ENCODE results near the gene RIMS1. TPM values are rescaled to one million over a fixed set of nuclear protein-coding genes. Genes with fewer than 3 reads are reported as not detected.

The RIMS1 gene
- total RNA-seq, 1 experiment from 2014 or later, result 1.1 TPM

GRCh38 chr6:72216222-72217068, 330.1 kb downstream of the RIMS1 start:
- H3K36me3 Mint-ChIP-seq, result no peaks in the 10 kb centered on the region
- DNase-seq (ENCODE audit: low spot score) (no peak), ATAC-seq (no peak)
- CTCF ChIA-PET, result no interaction called here
- POLR2A ChIA-PET, result no interaction called here
- no peaks in the 10 kb centered on the region for H3K9me3 Mint-ChIP-seq
- H3K27me3 Mint-ChIP-seq (ENCODE audit: low read depth), result no peaks in the 10 kb centered on the region
- H3K4me1 Mint-ChIP-seq, result peaks cover 13% of the 10 kb centered on the region
- no peak overlapping the region for H3K27ac Mint-ChIP-seq
- TF ChIP-seq PRRX2 (CRISPR knock-in tag; IDR thresholded peaks at IDR 0.05), result no peak
- TF ChIP-seq GRHL2 (CRISPR knock-in tag; IDR thresholded peaks at IDR 0.05; ENCODE audit: insufficient replicate concordance, severe bottlenecking), result no peak
- no peak for TF ChIP-seq JUN (CRISPR knock-in tag; IDR thresholded peaks at IDR 0.05)
- TF ChIP-seq SMAD4 (CRISPR knock-in tag; IDR thresholded peaks at IDR 0.05), result no peak
- no peak for TF ChIP-seq ZNF263 (CRISPR knock-in tag; IDR thresholded peaks at IDR 0.05; ENCODE audit: low read depth)
- TF ChIP-seq IRF1 (CRISPR knock-in tag; IDR thresholded peaks at IDR 0.05), result no peak
- no peak for TF ChIP-seq ETV6 (CRISPR knock-in tag; IDR thresholded peaks at IDR 0.05)
- TF ChIP-seq CREB1 (CRISPR knock-in tag; IDR thresholded peaks at IDR 0.05), result no peak
- TF ChIP-seq ZBTB43 (CRISPR knock-in tag; IDR thresholded peaks at IDR 0.05), result no peak
- no peak for TF ChIP-seq ERG (CRISPR knock-in tag; IDR thresholded peaks at IDR 0.05)
- no peak overlapping the region for H3K4me3 Mint-ChIP-seq

GRCh38 chr6:72217626-72218025, 331.3 kb downstream of the RIMS1 start:
- POLR2A ChIA-PET, result no interaction called here
- no peak for DNase-seq (ENCODE audit: low spot score)
- H3K9me3 Mint-ChIP-seq, result no peaks in the 10 kb centered on the region
- peaks cover 12% of the 10 kb centered on the region for H3K4me1 Mint-ChIP-seq
- TF ChIP-seq E2F5 (CRISPR knock-in tag; IDR thresholded peaks at IDR 0.05) (no peak), CTCF (IDR thresholded peaks at IDR 0.05) (no peak), JAZF1 (CRISPR knock-in tag; IDR thresholded peaks at IDR 0.05) (no peak), ZNF121 (CRISPR knock-in tag; IDR thresholded peaks at IDR 0.05) (no peak), EMX1 (CRISPR knock-in tag; IDR thresholded peaks at IDR 0.05) (no peak), ATF3 (CRISPR knock-in tag; conservative IDR thresholded peaks at IDR 0.05) (no peak), SMAD4 (CRISPR knock-in tag; IDR thresholded peaks at IDR 0.05) (no peak), ZNF512 (CRISPR knock-in tag; IDR thresholded peaks at IDR 0.05; ENCODE audit: borderline replicate concordance) (no peak), ELF4 (CRISPR knock-in tag; IDR thresholded peaks at IDR 0.05; ENCODE audit: low read depth) (no peak), ATF2 (CRISPR knock-in tag; IDR thresholded peaks at IDR 0.05; ENCODE audit: borderline replicate concordance, low read depth) (no peak), ZNF416 (CRISPR knock-in tag; IDR thresholded peaks at IDR 0.05) (no peak), ESRRA (CRISPR knock-in tag; IDR thresholded peaks at IDR 0.05; ENCODE audit: borderline replicate concordance) (no peak), SOX15 (CRISPR knock-in tag; IDR thresholded peaks at IDR 0.05) (no peak), CREB1 (CRISPR knock-in tag; IDR thresholded peaks at IDR 0.05) (no peak)
- no peak for ATAC-seq
- no peaks in the 10 kb centered on the region for H3K36me3 Mint-ChIP-seq
- CTCF ChIA-PET, result interaction anchor here (0.8 to 1.1 kb wide), 9 partner anchors 8 to 194 kb away, joined by 3 to 6 read pairs (median 3); no protein-coding TSS in a partner anchor
- no peaks in the 10 kb centered on the region for H3K27me3 Mint-ChIP-seq (ENCODE audit: low read depth)
- no peak overlapping the region for H3K27ac Mint-ChIP-seq
- H3K4me3 Mint-ChIP-seq, result no peak overlapping the region

All from WTC11 (cell line).